GM18502 (cell line): Measurements from ENCODE around the gene RTRAF.

Source experiments
- ATAC-seq: cut with Tn5 transposase; IDR thresholded peaks from one replicate; pipeline ENCODE4 v1.9.1; 2021; ENCODE audit warnings: mild to moderate bottlenecking; ENCODE audit not compliant: unreplicated experiment, poor library complexity

RTRAF gene

DNA sequence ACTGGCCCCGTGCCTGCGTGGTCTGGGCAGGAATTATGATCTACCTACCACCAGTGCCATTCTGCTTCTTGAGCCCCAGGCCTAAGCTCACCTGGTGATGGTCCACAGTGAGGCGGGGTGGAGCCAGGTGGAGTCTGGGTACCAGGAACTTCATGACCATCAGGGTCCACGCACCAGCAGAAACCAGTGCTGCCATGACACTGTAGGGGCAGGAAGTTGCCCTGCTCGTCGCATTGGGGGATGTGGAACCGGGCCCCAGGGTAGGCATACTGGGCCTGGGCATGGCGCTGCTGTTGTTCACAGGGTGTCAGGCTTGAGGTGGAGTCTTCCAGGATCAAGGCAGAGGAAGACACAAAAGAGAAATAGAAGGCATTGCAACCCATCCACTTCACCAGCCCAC lies 29.6 kb downstream of the RTRAF start:
- no peak for ATAC-seq

GRCh38 chr14:52020161-52020714 lies 30.9 kb downstream of the RTRAF start:
- ATAC-seq, result no peak

DNA sequence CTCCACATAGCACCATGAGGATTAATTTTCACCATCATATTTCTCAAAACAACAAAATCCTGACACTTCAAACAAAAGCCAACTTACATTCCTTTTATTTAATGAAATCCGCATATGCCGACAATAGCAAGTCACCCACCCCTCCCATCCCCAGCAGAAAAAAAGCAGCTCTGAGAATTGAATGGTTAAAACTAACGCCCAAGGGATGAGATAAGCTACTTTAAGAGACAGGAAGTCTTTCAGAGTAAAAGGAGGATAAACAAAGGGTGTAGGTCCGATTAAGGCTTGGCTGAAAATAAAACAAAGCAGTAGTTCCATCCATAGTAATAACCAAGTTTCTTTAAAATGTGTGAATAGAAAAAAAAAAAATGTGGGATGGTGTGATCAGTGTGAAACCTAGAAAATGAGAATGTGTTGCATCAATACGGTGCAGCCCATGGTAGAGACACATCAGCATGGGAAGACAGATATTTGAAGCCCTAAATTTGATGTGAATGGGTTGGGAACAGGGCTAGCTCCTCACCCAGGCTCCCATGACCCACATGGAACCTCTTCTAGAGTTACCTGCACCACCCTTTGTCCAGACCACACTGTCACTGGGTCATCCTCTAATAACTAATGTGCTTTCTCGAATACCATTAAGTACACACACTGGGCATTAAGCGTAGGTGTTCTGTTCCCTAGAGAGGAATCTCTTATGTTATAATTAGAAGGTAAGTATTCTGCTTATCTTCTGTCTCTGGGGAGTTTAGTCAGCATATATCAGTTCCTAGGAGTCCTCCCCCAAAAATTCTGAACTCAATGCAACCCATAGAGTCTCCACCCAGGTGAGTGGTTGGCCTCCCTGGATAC lies 31.7 kb downstream of the RTRAF start:
- ATAC-seq, result peak; percentile 9

GRCh38 chr14:52021957-52022600 lies 32.7 kb downstream of the RTRAF start:
- ATAC-seq, result peak; percentile 79

- ATAC-seq, result no peak
Observed at GRCh38 chr14:52023518-52023917, 34.2 kb downstream of the RTRAF start.

DNA sequence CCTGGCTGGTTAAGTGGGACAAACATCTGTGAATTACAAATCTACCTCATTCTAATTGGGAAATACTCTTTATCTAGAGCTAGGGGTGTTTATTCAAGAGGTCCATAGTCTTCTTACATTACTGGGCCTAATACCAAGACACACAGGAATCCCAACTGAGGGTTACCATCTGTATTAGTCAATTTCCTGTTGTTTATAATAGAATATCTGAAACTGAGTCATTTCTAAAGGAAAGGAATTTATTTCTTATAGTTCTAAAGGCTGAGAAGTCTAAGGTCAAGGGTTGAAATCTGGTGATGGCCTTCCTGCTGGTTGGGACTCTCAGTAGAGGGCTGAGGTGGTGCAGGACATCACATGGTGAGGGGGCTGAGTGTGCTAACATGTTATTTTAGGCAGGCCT lies 36.0 kb downstream of the RTRAF start:
- ATAC-seq, result no peak

GRCh38 chr14:52026017-52026660 lies 36.8 kb downstream of the RTRAF start:
- ATAC-seq, result no peak

- no peak for ATAC-seq
Observed at GRCh38 chr14:52026901-52027300, 37.6 kb downstream of the RTRAF start.

DNA sequence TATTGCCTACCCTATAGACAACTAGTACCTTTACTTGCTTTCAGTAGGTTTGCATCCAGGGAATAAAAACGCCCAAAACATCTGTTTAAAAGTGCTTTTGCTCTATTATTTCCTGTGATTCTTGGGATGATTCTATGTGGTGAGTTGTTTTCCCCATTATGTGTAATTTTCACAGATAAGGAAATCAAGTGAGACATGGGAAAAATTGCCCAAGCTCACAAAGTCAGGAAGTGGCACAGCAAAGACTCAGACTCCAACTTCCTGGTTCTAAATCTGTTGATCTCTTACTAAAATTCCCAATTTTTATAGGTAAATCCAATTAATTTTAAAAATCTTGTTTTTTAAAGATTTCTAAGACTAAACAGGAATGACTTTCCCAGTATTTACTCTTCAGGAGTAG lies 40.5 kb downstream of the RTRAF start:
- ATAC-seq, result no peak

GRCh38 chr14:52031781-52032180 lies 42.4 kb downstream of the RTRAF start:
- ATAC-seq, result no peak

DNA sequence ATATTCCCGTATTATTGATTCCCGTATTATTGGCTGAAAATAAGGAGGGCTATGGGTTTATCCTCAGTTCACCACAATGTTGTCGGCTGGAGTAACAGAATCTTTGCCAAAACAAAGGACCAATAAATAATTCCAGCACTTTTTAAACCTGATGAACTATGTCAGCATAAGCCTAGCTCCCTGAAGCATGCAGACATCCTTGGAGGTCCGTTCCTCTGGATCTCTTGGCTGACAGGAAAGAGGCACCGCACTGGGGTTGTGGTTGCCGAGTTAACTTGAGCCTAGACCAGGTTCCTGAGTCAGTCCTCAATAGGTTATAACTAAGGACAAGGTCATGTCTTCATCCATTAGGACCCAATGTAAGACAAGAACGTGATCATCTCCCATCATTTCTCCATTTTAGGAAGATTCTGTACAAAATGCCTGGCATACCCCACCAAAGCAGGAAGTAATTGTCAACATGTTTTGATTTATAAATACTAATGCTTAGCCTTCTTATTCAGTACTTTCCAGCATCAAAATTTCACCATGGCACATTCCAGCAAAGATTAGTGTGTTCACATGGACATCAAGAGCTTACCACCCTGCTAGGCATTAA lies 43.0 kb downstream of the RTRAF start:
- no peak for ATAC-seq

GRCh38 chr14:52033101-52033642 lies 43.8 kb downstream of the RTRAF start:
- no peak for ATAC-seq

DNA sequence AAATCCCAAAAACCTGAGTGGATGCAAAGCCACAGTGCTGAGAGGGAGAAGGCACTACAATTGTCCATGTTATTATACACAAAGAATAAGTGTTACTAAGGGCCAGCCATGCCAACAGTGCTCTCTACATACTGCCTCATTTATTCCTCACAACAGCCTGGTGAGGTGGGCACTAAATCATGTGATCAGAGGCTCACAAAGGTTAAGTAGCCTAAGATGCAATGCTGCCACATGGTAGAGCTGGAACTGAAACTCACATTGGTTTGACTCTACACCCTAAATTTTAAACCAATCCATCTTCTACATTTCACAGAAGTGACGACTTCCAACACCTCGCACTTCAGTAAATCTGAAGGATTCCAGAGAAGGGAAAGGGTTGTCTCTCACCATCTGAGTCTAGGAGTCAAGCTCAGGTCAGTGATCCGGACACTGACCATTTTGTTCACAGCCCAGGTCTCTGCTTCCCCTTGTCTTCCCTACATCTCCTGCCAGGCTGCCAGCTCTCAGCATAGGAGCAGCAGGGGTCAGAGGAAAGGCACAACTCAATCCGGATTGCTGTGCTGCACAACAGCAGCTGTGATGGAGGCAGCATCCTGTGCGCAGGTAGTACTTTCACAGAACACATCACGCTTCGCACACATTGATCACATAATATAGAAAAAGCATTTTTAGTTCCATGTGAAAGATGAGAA lies 49.9 kb downstream of the RTRAF start:
- no peak for ATAC-seq

DNA sequence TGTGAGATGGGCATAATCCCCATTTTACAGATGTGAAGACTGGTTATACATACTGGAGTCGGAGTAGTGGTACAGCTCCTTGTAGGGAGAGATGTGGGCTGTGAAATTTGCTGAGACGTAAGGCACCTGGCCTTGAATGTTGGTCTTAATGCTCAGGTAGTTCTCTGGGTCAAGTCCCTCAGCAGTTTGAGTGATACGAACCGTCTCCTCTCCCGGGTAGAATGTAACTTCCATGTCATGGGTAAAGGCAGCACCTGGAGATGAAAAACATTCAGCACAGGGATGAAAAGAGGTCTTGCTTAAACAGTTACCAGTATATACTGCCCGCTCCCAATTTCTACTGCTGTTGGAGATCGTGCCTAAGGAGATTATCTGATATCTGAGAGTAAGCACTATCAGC lies 51.3 kb downstream of the RTRAF start:
- no peak for ATAC-seq

DNA sequence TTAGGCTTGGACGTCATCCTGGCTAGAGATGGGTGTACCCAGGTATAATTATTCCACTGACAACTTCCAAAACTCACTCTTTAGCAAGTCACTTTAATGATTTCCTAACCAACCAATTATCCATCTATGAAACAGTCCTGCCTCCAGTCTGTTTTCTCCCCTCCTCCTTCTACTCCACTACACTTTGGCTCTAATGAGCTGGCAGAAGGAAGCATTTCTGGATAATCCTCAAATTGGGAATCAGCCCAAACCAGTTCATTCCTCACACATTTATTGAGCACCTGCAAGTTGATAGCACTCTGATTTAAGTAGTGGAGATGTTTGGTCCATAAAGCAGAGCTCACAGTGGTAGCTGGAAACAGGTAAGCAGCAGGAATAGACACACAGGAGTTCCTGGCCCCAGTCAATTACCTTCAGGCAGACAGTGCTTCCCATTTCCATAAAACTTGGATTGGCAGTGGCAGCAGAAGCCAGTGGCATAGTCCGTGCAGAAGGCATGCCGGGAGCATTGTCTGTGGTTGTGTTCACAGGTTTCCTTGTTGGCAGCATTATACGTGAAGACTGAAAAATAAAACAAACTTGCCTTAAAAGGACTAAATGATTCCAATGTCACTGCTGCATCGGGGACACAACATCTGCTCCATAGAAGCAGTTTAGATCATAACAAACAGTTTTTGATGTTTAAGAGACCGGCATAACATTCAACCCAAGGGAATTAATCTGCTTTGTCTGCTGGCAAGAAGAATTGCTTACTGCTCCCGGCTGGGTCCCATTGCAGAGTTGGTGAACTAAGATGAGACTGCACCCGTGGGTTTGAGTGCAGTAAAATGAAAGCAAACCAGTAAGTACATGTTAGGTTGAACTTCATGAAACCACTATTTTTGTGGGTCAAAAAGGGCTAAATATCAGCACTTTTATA lies 53.3 kb downstream of the RTRAF start:
- no peak for ATAC-seq

DNA sequence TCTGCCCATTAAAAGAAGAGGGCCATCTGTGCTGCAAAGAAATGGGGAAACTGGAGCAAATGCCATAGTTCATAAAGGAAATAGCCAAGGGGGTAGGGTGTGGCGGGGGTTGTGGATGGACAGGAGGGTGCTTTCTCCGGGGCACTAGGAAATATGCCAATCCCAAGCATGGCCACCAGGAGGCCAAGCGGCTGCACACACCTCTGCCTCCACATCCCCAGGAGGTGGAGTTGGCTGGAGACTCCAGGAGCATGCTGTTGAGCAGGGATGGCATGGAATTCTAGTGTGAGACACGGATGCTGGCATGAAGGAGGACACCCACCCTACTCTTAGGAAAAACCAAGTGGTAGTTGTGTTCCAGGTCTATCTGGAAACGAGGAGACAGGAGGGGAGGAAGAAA lies 54.3 kb downstream of the RTRAF start:
- no peak for ATAC-seq

GRCh38 chr14:52044791-52045522 lies 55.6 kb downstream of the RTRAF start:
- no peak for ATAC-seq

DNA sequence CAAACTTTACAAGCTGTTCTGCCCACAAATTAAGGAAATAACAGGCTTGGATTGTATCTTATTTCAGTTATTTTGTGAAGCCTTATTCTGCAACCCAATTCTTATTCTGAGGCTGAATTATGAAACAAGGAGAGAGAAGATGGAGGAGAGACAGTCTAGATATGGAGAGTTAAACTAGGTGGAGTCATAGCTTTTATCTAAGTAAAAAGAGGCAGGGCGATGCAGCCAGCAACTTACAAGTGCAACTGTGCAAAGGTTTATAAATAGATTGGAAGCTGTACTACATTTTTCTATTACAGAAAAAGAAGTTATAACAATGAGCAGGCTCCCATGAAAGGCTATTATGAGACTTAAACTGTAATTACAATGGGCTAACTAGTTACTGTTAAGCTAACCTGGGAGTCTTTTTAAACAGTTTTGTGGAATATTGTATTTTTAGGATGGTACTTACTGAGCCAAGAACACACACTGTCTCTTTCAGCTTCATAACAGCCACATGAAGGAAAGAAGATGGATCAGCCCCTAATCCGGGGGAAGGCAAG lies 57.1 kb downstream of the RTRAF start:
- no peak for ATAC-seq
